GM12878 (cell line): ENCODE data around the gene PTPN2. TPM values are rescaled to one million over a fixed set of nuclear protein-coding genes. Genes with fewer than 3 reads are reported as not detected.

ENCODE experiments used
- ATAC-seq: fragments of 200-7000 bp; cut with Tn5 transposase; 3 replicates; pipeline ENCODE4 v1.9.1; 2020; ENCODE audit warnings: mild to moderate bottlenecking, moderate library complexity
- BruUV-seq: library from RNA; stranded (reverse); fragments of 400-500 nt; replicated peaks from 2 replicates; lab custom pipeline; 2021; lab: Mats Ljungman, UMichigan
- CTCF ChIA-PET: fragments of 300-600 bp; sonication (Branson Sonifier 250); formaldehyde crosslinking; extraction: SDS; loops from one replicate; lab custom pipeline; 2021; ENCODE audit warnings: inconsistent platforms; lab: Yijun Ruan, JAX
- POLR2A ChIA-PET: fragments of 350-600 bp; formaldehyde crosslinking; extraction: SDS; loops from one replicate; lab custom pipeline; 2021; ENCODE audit warnings: inconsistent platforms; lab: Charles Lee
- RAD21 ChIA-PET: fragments of 300-600 bp; sonication (Branson Sonifier 250); formaldehyde crosslinking; loops from one replicate; lab custom pipeline; 2023; ENCODE audit warnings: antibody characterized with exemption; ENCODE audit not compliant: unreplicated experiment; lab: Charles Lee
- SMC1A ChIA-PET: fragments of 300-600 bp; sonication (Branson Sonifier 250); formaldehyde crosslinking; loops from one replicate; lab custom pipeline; 2023; ENCODE audit not compliant: unreplicated experiment, uncharacterized antibody; lab: Charles Lee
- DNase-seq: peaks from one replicate; pipeline ENCODE4 v3.0.0-alpha.2; 2011; ENCODE audit warnings: low read depth, low spot score
- FAIRE-seq: peaks from 3 replicates; lab custom pipeline; 2011; peaks lifted over from hg19 to GRCh38; lab: Jason Lieb, UNC
- H2AFZ ChIP-seq: 2 replicates; pipeline ENCODE4 v1.6.0; 2011; ENCODE audit warnings: low read depth, low read length, control low read depth; ENCODE audit not compliant: control insufficient read depth
- H3K27ac ChIP-seq: 2 replicates; pipeline ENCODE4 v1.5.1; 2011; ENCODE audit warnings: control low read depth; ENCODE audit not compliant: control insufficient read depth, insufficient read depth
- H3K27me3 ChIP-seq, 2 experiments: replicated peaks in 1 of 2; 2 replicates each; pipeline versions ENCODE4 v1.6.0 to v1.6.1; 2011; ENCODE audit warnings: low read length in 1 of 2; ENCODE audit not compliant: control insufficient read depth in 2 of 2, insufficient read depth in 2 of 2
- H3K36me3 ChIP-seq, 2 experiments: 2 replicates each; pipeline ENCODE4 v1.5.1; 2011; ENCODE audit warnings: low read length in 1 of 2; ENCODE audit not compliant: control insufficient read depth in 2 of 2, insufficient read depth in 2 of 2
- H3K4me1 ChIP-seq: 2 replicates; pipeline ENCODE4 v1.6.1; 2011; ENCODE audit warnings: mild to moderate bottlenecking, low read length, moderate library complexity, mixed read lengths; ENCODE audit not compliant: control insufficient read depth, insufficient read depth
- H3K4me2 ChIP-seq: 2 replicates; pipeline ENCODE4 v1.6.0; 2011; ENCODE audit warnings: control low read depth; ENCODE audit not compliant: control insufficient read depth, insufficient read depth
- H3K4me3 ChIP-seq: fragments of 200-600 bp; sonication (generic); 2 replicates; pipeline ENCODE4 v1.5.1; 2016
- H3K79me2 ChIP-seq: 2 replicates; pipeline ENCODE4 v1.6.0; 2011; ENCODE audit warnings: low read length; ENCODE audit not compliant: control insufficient read depth, insufficient read depth
- H3K9ac ChIP-seq: 2 replicates; pipeline ENCODE4 v1.8.0; 2011; ENCODE audit warnings: low read length, control low read depth, mixed read lengths; ENCODE audit not compliant: control insufficient read depth, insufficient read depth
- H3K9me3 ChIP-seq: replicated peaks from 3 replicates; pipeline ENCODE4 v1.5.1; 2011; ENCODE audit warnings: mild to moderate bottlenecking, low read length; ENCODE audit not compliant: control insufficient read depth, insufficient read depth
- H4K20me1 ChIP-seq: 2 replicates; pipeline ENCODE4 v1.6.0; 2011; ENCODE audit not compliant: control insufficient read depth, insufficient read depth
- BRCA1 ChIP-seq: IDR thresholded peaks from 2 replicates; pipeline ENCODE4 v1.6.1; 2011; ENCODE audit warnings: low read depth, low read length, improper control_type of control experiment
- CEBPZ ChIP-seq: fragments of 150-350 bp; IDR thresholded peaks from 2 replicates; pipeline ENCODE4 v1.6.1; 2016; ENCODE audit warnings: low read depth, low read length
- CHD2 ChIP-seq: IDR thresholded peaks from 2 replicates; pipeline ENCODE4 v1.6.1; 2011; ENCODE audit warnings: low read depth, low read length, improper control_type of control experiment, borderline replicate concordance
- CUX1 ChIP-seq: IDR thresholded peaks from 2 replicates; pipeline ENCODE4 v1.6.1; 2012; ENCODE audit warnings: improper control_type of control experiment, low read depth, low read length; ENCODE audit not compliant: insufficient replicate concordance
- EP300 ChIP-seq, 2 experiments: fragments of 150-350 bp in 1 of 2; IDR thresholded peaks; 2 replicates each; pipeline ENCODE4 v1.6.1; 2011 to 2012; ENCODE audit warnings: low read depth in 2 of 2, low read length in 2 of 2, borderline replicate concordance in 1 of 2, improper control_type of control experiment in 1 of 2, inconsistent platforms in 1 of 2; ENCODE audit not compliant: control insufficient read depth in 1 of 2
- ETV6 ChIP-seq, 2 experiments: fragments of 450-650 bp in 1 of 2; IDR thresholded peaks in 1 of 2; conservative IDR thresholded peaks in 1 of 2; 2 replicates each; pipeline ENCODE4 v1.6.1; 2014; ENCODE audit warnings: antibody characterized with exemption in 1 of 2, borderline replicate concordance in 1 of 2, low read depth in 1 of 2, mild to moderate bottlenecking in 1 of 2, moderate library complexity in 1 of 2
- JUNB ChIP-seq: IDR thresholded peaks from 2 replicates; pipeline ENCODE4 v1.6.1; 2016; ENCODE audit warnings: antibody characterized with exemption, mild to moderate bottlenecking
- MXI1 ChIP-seq: fragments of 150-350 bp; IDR thresholded peaks from 2 replicates; pipeline ENCODE4 v1.6.1; 2011; ENCODE audit warnings: low read depth, mild to moderate bottlenecking, inconsistent platforms, low read length, improper control_type of control experiment
- NBN ChIP-seq: fragments of 450-650 bp; IDR thresholded peaks from 2 replicates; pipeline ENCODE4 v1.6.1; 2016
- TBL1XR1 ChIP-seq: IDR thresholded peaks from 2 replicates; pipeline ENCODE4 v1.6.1; 2012; ENCODE audit warnings: low read depth, low read length, improper control_type of control experiment
- ZNF384 ChIP-seq: IDR thresholded peaks from 2 replicates; pipeline ENCODE4 v1.6.1; 2012; ENCODE audit warnings: low read depth, mild to moderate bottlenecking, low read length, improper control_type of control experiment, borderline replicate concordance
- WGBS: methylation state at CpG from one replicate; pipeline ENCODE4 v1.1.6; 2016; ENCODE audit warnings: low lambda C conversion rate; ENCODE audit not compliant: insufficient replicate concordance, insufficient coverage; ENCODE audit errors: missing lambda C conversion rate; 5-methylcytosine and 5-hydroxymethylcytosine counted together
- in situ Hi-C: fragments of 300-500 bp; cut with MboI; formaldehyde crosslinking; loops from 9 replicates; pipeline ENCODE4 v1.14.3; 2018; ENCODE audit warnings: mixed read lengths
- intact Hi-C: fragments of 100-400 bp; cut with micrococcal nuclease; formaldehyde crosslinking; loops from one replicate; pipeline ENCODE4 v1.14.2; 2022; ENCODE audit not compliant: unreplicated experiment
- polyA plus RNA-seq, 11 experiments: library from polyadenylated mRNA; depleted of rRNA in 4 of 11; unstranded in 6 of 11; stranded (reverse) in 5 of 11; fragments of >200 nt; fragmentation: Nextera tagmentation in 4 of 11; fragmentation: Illumina TruSeq in 1 of 11; extraction: Ambion mirVana in 4 of 11; extraction: Trizol in 1 of 11; gene quantifications; 1 replicate in 1 of 11; 2 replicates in 10 of 11; pipeline versions ENCODE4 v1.2.1 to v1.2.3, GENCODE V29; 2011 to 2016; ENCODE audit warnings: inconsistent platforms in 2 of 11, missing spikeins in 2 of 11, low read depth in 1 of 11
- total RNA-seq, 4 experiments: library from RNA; depleted of rRNA in 3 of 4; stranded (reverse); fragments of >200 nt in 3 of 4; fragmentation: Illumina TruSeq in 1 of 4; extraction: Trizol in 1 of 4; gene quantifications; 2 replicates each; pipeline versions ENCODE4 v1.2.1 to v1.2.3, GENCODE V29; 2013 to 2021

Gene PTPN2
- total and polyA plus RNA-seq, 10 of the 15 experiments (the other 5 are each of a cell fraction or from before 2014, with no cell fraction given): 46.5 to 86.7 (median 64.6) TPM

- no peaks in the 10 kb centered on the region for H3K79me2 ChIP-seq
- H4K20me1 ChIP-seq: no peaks in the 10 kb centered on the region; the same call in 1 of the 2 replicates
- ChIA-PET RAD21 (no interaction called here), POLR2A (no interaction called here), SMC1A (no interaction called here), CTCF (no interaction called here)
- no peak overlapping the region for H3K9ac ChIP-seq
- H3K9me3 ChIP-seq: no peaks in the 10 kb centered on the region; the same call in 2 of the 3 replicates
- no peak for TF ChIP-seq MXI1
- TF ChIP-seq ETV6 (conservative IDR thresholded peaks at IDR 0.05 in 1 of 2, IDR thresholded peaks at IDR 0.05 in 1 of 2; ENCODE audit: borderline replicate concordance in 1 of 2, low read depth in 1 of 2): no peak
- no peak for TF ChIP-seq CUX1
- no peak for TF ChIP-seq CEBPZ
- no peak for TF ChIP-seq NBN
- TF ChIP-seq CHD2: no peak
- TF ChIP-seq TBL1XR1: no peak
- TF ChIP-seq ZNF384: no peak
- no peak for TF ChIP-seq EP300 (IDR thresholded peaks at IDR 0.05; ENCODE audit: borderline replicate concordance in 1 of 2, control insufficient read depth in 1 of 2, low read depth in 2 of 2, low read length in 2 of 2)
- no peak for TF ChIP-seq JUNB
- TF ChIP-seq BRCA1: no peak
- no TSS peak for BruUV-seq
- no peak overlapping the region for H3K4me2 ChIP-seq
- no peaks in the 10 kb centered on the region for H3K36me3 ChIP-seq
- in situ Hi-C loops: no loop called here
- no peaks in the 10 kb centered on the region; the same call in 1 of the 2 replicates for H3K4me1 ChIP-seq
- WGBS: 46% methylated on average over 4 of the region's 4 CpGs
- H3K27ac ChIP-seq: no peak overlapping the region
- no peak for FAIRE-seq
- H2AFZ ChIP-seq: no peak overlapping the region
- DNase-seq: no peak
- H3K4me3 ChIP-seq: no peak overlapping the region
- no peak for ATAC-seq
- peaks cover 1 to 2% of the 10 kb centered on the region in 2 experiments; a peak in 3 of 4 replicates for H3K27me3 ChIP-seq
- intact Hi-C loops: no loop called here
Observed at GRCh38 chr18:12908706-12909105, 24.7 kb upstream of the PTPN2 start.
